Right ventricle myocardium superior (tissue), 1 donor: ENCODE results near the gene ALG6. TPM values are rescaled to one million over a fixed set of nuclear protein-coding genes. Genes with fewer than 3 reads are reported as not detected.
"Not testable (repeated sequence)": the region's sequence is repeated elsewhere in the genome, so short reads cannot be mapped to it uniquely, and the experiment has no call there.

Experiments used
- ATAC-seq: fragments of 200-7000 bp; cut with Tn5 transposase; one replicate; pipeline ENCODE4 v1.9.1; 2020; ENCODE audit warnings: mild to moderate bottlenecking; ENCODE audit not compliant: poor library complexity
- DNase-seq: peaks from one replicate; pipeline ENCODE4 v3.0.0-alpha.2; 2020
- intact Hi-C: fragments of 100-400 bp; cut with DNase I; formaldehyde crosslinking; loops from one replicate; pipeline ENCODE4 v1.11.2; 2022
- microRNA-seq: library from miRNA; unstranded; fragments of <30 nt; microRNA quantifications from one replicate; pipeline ENCODE4 v1.2.0, GENCODE V29; 2020
- total RNA-seq: library from RNA; stranded (reverse); fragmentation: NEBNext Ultra II Directional; extraction: Animal tissue kit (Norgen Biotek cat#: 25700); gene quantifications from one replicate; pipeline ENCODE4 v1.2.1, GENCODE V29; 2021
- donor health status: DM: no; HTN: yes; CAD: no; lungs with severe emphysema.

ALG6 gene
- total RNA-seq, 1 donor from 2014 or later, result 4.2 TPM

GRCh38 chr1:63463248-63463647 is 95.8 kb downstream of the ALG6 start:
- ATAC-seq (no peak), DNase-seq (no peak)
- intact Hi-C loops, result no loop called here

GRCh38 chr1:63466181-63466580 is 98.8 kb downstream of the ALG6 start:
- intact Hi-C loops, result no loop called here
- no peak for DNase-seq
- ATAC-seq, result no peak

GRCh38 chr1:63466759-63467158 is 99.3 kb downstream of the ALG6 start:
- peak; percentile 58 for ATAC-seq
- intact Hi-C loops, result no loop called here
- no peak for DNase-seq

GRCh38 chr1:63468683-63469082 is 101.3 kb downstream of the ALG6 start:
- DNase-seq, intact Hi-C loops, ATAC-seq: not testable (repeated sequence)

GRCh38 chr1:63475761-63476160 is 108.3 kb downstream of the ALG6 start:
- ATAC-seq (no peak), DNase-seq (no peak)
- intact Hi-C loops, result no loop called here

GRCh38 chr1:63480057-63480456 is 112.6 kb downstream of the ALG6 start:
- ATAC-seq (no peak), DNase-seq (no peak)
- intact Hi-C loops, result no loop called here

- intact Hi-C loops, result no loop called here
- ATAC-seq (peak; percentile 84), DNase-seq (no peak)
These were observed 119.2 kb downstream of the ALG6 start for GRCh38 chr1:63486629-63487028.

- intact Hi-C loops, result no loop called here
- DNase-seq, result no peak
- peak; percentile 91 for ATAC-seq
These were observed 120.1 kb downstream of the ALG6 start for GRCh38 chr1:63487336-63488065.

Small RNA genes lying within 50 kb of the gene (microRNA-seq; reads per million reads assigned to microRNA genes)
- gene MIR6068, result not detected

Other genes with a start within 250 kb of the ALG6 start
- gene FOXD3, start 45.1 kb upstream of the ALG6 start, total RNA-seq, result 0.24 TPM
- gene ITGB3BP, start 155.6 kb downstream of the ALG6 start, total RNA-seq, result 8.4 TPM
- 8.9 TPM for gene EFCAB7, start 155.9 kb downstream of the ALG6 start, total RNA-seq
- gene PGM1, start 225.8 kb downstream of the ALG6 start, total RNA-seq, result 283 TPM